ENCODE measurements around the gene RMDN3. TPM values are rescaled to one million over a fixed set of nuclear protein-coding genes. Genes with fewer than 3 reads are reported as not detected.
A peak's percentile ranks its signal among the peaks of the same experiment; 100 is the strongest.

Gene RMDN3
- total RNA-seq, 4 donors from 2014 or later, result 21.3 to 31.9 (median 26.4) TPM

DNA sequence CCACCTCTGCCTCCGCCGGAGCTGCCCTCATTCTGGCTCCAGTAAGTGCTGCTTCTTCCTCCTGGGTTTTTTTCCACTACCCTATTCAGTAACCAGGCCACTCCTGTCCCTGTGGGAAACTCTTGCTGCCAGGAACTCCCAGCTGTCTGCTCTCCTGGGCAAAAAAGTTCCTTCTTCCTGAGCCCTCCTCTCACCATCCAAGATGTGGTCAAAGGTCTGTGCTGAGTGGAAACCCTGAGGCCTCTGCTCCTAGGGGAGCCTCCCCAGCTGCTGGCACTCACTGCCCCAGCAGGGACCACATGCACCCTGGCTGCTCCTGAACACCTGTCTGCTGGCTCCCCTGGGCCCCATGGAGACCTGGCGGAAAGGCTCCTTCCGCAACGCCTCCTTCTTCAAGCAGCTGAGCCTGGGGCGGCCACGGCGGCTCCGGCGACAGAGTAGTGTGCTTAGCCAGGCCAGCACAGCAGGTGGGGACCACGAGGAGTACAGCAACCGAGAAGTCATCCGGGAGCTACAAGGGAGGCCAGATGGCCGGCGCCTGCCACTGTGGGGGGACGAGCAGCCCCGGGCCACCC lies 15.2 kb upstream of the RMDN3 start:
- TF ChIP-seq CTCF (IDR thresholded peaks at IDR 0.05) (no peak), POLR2A (IDR thresholded peaks at IDR 0.05) (no peak)
- DNase-seq, result no peak
- H3K27me3 ChIP-seq, result no peaks in the 10 kb centered on the region
- H3K4me1 ChIP-seq, result peaks cover 54 to 81% (median 54%) of the 10 kb centered on the region in 3 donors
- no peaks in the 10 kb centered on the region for H3K9me3 ChIP-seq
- peak overlapping the region; percentile 86 to 96 (median 90) for H3K27ac ChIP-seq
- WGBS, 2 donors, result 33 to 61% methylated on average over 3 to 5 of the region's 17 CpGs
- peak overlapping the region; percentile 22 to 48 (median 46) for H3K4me3 ChIP-seq
- H3K36me3 ChIP-seq, result peaks cover 18 to 59% (median 23%) of the 10 kb centered on the region in 3 donors
- intact Hi-C loops (cut with DNase I), result no loop called here

DNA sequence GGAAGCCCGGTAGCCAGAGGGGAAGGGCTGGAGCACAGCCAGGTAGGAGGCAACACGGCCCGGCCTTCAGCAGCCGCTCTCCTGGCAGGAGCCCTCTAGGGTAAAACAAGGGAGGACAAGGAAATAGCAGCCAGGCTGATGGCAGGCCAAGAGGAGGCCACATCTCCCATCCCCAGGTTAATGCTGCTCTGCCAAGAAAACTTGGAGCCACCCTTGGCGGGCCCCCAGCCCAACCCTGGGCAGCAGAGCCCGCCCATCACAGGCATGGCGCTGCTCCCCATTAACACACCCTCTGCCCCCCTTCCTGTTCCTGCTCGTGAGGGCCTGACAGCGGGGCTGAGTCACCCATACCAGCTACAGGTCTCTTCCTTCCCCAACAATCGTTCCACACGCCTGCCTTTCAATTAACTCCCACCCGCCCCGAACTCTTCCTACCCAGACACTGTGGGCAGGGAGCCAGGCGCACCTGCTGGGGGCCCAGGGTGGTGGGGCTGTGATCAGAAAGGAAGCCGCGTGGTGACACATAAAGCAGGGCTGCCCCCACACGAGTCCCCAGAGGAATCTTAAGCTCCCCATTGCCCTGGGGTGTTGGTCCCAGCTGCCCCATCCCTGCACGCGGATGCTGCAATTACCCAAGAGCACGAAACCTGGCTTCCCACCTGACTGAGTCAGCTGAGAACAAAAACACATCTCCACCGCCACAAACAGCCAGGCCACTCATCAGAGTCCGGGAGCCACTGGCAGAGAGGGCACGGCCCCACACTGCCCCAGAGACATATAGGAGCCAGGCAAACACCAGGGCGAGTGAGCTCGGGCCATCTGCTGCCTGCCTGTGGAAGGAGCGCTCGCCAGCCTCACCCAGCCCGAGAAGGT lies 14.5 kb upstream of the RMDN3 start, which contains the start of gene C15orf62:
Gene C15orf62, plus strand, starts transcription at position 707 of the 873 bp plus-strand sequence. CDS start 516 bp downstream, outside the sequence.
- peak within 1 kb of the TSS; percentile 86 to 96 (median 90) for H3K27ac ChIP-seq
- H3K4me3 ChIP-seq, result peak within 1 kb of the TSS; percentile 22 to 48 (median 46)
- 16 to 38% methylated on average over 2 to 6 of the region's 28 CpGs for WGBS, 2 donors
- peak in 1 of 6 experiments; percentile 12 for TF ChIP-seq CTCF (IDR thresholded peaks at IDR 0.05)
- peak in 2 of 4 donors; percentile 40 to 49 for TF ChIP-seq POLR2A (IDR thresholded peaks at IDR 0.05)
- intact Hi-C loops (cut with DNase I), result no loop called here
- H3K9me3 ChIP-seq, result no peaks in the 10 kb centered on the region
- no peak for DNase-seq
- H3K27me3 ChIP-seq, result no peaks in the 10 kb centered on the region
- peaks cover 14 to 52% (median 21%) of the 10 kb centered on the region in 3 donors for H3K36me3 ChIP-seq
- H3K4me1 ChIP-seq, result peaks cover 61 to 88% (median 61%) of the 10 kb centered on the region in 3 donors

DNA sequence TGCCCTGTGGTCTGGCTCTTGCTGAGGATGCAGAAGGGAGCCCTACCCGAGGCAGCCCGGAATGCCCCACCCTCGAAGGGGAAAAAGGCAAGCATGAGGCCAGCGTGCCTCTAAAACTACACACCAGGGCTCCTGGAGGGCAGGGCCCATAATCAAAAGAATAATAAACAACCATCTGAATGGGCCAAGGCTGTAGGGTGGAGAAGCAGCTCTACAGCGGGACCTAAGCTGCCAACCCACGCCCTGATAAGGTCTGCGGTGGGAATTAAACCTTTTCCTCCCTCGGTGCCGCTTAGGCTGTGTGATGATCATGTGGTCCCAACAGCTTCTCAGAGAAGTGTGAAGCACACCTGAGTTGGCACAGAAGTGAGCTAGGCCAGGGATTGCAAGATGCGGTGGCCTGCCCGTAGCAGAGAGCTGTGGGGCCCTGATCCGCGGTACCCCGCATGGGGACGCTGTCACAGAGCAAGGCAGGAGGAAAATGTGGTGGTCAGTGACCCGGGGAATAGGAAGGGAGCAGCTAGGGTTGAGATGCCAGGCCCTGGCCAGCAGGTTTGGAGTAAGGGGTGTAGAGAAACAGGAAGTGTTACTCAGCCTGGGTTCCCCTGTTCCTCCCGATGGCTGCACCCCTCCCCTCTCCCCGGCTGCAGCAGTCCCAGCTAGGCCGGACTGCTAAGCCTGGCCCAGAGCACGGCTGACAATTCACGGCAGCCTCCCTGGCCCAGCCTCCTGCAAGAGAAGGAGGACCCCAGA lies 13.6 kb upstream of the RMDN3 start:
- WGBS, 2 donors, result 37 to 47% methylated on average over 6 to 18 of the region's 21 CpGs
- Histone ChIP-seq H3K36me3 (peaks cover 8 to 44% (median 13%) of the 10 kb centered on the region in 3 donors), H3K4me1 (peaks cover 66 to 96% (median 68%) of the 10 kb centered on the region in 3 donors)

DNA sequence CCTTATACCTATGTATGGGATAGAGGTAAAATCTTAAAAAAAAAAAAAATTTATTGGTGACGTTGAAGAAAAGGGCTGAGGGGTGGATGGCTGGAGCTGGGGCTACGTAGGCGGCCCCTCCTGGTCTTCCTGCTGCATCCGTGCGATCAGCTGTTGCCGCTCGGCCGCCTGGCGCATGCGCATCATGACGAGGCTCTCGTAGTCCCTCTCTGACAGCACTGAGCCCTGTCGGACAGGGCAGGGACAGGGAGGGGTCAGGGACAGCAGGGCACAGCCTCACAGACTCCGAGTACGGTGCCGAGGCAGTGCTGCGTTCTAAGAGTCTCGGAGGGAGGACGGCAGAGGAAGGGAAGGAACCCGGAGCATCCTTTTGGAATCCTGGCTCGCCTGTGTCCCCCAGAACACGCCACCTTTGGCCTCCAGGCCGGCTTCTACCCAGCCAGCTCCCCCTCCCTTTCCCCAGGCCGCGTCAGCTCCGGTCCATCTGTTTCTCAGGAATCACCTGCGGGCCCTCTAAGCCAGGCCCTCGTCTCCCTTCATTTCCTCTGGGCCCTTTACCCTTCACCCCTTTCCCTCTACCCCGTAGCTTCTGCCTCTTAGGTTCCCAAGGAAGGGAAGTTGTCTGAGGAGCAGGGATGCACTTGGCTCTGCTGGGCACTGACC lies 12.9 kb upstream of the RMDN3 start:
- WGBS, 2 donors, result 79 to 94% methylated on average over 20 to 29 of the region's 29 CpGs
- H3K27ac ChIP-seq, result peak overlapping the region; percentile 86 to 96 (median 90)
- no peaks in the 10 kb centered on the region for H3K9me3 ChIP-seq
- no peak for DNase-seq
- TF ChIP-seq CTCF (IDR thresholded peaks at IDR 0.05) (no peak), POLR2A (IDR thresholded peaks at IDR 0.05) (no peak)
- peaks cover 72 to 100% (median 75%) of the 10 kb centered on the region in 3 donors for H3K4me1 ChIP-seq
- no peak overlapping the region for H3K4me3 ChIP-seq
- peaks cover 8 to 37% (median 10%) of the 10 kb centered on the region in 3 donors for H3K36me3 ChIP-seq
- intact Hi-C loops (cut with DNase I), result no loop called here
- no peaks in the 10 kb centered on the region for H3K27me3 ChIP-seq

More for the DNA sequence above, 13.6 kb upstream of the RMDN3 start:
- no peak for DNase-seq
- Histone ChIP-seq H3K4me3 (peak overlapping the region in 3 of 4 donors; percentile 45 to 48 (median 48)), H3K27me3 (no peaks in the 10 kb centered on the region), H3K27ac (peak overlapping the region; percentile 86 to 96 (median 90)), H3K9me3 (no peaks in the 10 kb centered on the region)
- intact Hi-C loops (cut with DNase I), result no loop called here
- TF ChIP-seq CTCF (IDR thresholded peaks at IDR 0.05) (no peak), POLR2A (IDR thresholded peaks at IDR 0.05) (no peak)

Measured in esophagus squamous epithelium (tissue), 5 donors.